ENCODE results near the gene DENND1A.

DNA sequence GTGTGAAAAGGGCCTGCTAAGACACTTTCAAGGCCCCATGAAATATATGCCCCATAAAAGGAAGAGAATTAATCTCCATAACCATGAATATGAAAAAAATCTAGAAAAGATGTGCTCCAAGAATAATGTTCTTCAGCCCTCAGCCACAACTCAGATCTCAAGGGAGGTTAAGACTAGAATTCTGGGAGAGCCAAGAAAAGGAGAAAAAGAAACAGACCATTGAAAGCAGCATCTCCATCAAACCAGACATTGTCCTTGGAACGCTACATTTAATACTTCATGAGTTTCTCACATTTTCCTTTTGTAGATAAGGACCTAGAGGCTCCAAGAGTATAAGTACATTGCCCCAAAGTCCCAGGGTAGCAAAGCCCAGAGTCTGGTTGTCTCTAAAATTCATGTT lies 270.6 kb downstream of the DENND1A start:
- no peak for TF ChIP-seq POLR2A (IDR thresholded peaks at IDR 0.05)
- TF ChIP-seq, protein P1, sequence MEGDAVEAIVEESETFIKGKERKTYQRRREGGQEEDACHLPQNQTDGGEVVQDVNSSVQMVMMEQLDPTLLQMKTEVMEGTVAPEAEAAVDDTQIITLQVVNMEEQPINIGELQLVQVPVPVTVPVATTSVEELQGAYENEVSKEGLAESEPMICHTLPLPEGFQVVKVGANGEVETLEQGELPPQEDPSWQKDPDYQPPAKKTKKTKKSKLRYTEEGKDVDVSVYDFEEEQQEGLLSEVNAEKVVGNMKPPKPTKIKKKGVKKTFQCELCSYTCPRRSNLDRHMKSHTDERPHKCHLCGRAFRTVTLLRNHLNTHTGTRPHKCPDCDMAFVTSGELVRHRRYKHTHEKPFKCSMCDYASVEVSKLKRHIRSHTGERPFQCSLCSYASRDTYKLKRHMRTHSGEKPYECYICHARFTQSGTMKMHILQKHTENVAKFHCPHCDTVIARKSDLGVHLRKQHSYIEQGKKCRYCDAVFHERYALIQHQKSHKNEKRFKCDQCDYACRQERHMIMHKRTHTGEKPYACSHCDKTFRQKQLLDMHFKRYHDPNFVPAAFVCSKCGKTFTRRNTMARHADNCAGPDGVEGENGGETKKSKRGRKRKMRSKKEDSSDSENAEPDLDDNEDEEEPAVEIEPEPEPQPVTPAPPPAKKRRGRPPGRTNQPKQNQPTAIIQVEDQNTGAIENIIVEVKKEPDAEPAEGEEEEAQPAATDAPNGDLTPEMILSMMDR (IDR thresholded peaks at IDR 0.05), result no peak
